Stimulated activated CD4-positive, alpha-beta T cell treated with anti-CD3 and anti-CD28 coated beads, TNF-alpha, amount 100 ng/mL, for 24 hours (primary cell): ENCODE measurements around the gene SLC12A7.

Experiments
- DNase-seq, 3 experiments: peaks; one replicate each; pipeline ENCODE4 v3.0.0-alpha.2; 2020; ENCODE audit warnings: low read depth in 3 of 3

The SLC12A7 gene

DNA sequence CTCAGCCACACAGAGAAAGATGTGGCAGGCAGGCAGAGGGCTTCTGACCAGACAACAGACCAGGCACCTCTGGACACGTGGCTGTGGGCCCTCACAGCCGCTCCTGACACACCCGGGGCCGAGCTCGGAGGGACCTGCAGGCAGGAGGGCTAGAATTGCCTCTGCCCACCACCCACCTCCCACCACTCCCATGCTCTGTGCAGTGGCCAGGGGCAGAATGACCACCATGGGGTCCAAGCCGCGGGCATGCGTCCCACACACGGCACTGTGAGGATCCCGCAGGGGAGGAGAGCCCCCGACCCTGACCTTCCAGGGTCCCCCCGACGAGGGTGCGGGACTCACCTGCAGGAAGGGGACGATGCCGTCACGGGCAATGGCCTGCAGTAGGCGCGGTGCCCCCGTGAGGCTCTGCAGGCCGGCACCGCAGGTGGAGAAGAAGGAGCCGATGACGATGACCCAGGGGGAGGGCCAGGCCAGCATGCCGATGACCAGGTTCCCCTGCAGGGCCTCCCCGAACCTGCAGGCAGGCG, 34.3 kb downstream of the SLC12A7 start:
- no peak for DNase-seq

DNA sequence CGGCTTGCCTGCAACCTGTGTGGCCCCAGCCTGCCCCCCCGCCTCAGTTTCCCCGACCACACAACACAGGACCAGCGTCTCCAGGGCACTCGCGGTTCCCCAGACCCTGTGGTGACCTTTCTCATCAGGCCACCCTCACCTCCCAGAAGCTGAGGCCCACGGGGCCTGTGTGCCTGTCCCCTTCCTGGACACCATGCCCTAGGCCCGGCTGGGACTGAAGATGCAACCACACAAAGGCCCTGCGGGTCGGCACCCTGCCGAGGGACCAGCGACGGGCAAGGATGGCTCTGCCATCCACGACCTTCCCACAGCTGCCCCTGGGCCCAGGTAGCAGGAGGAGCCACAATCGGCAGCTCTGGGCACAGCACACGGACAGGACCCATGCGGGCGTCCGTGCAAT, 34.8 kb downstream of the SLC12A7 start:
- DNase-seq: no peak

DNA sequence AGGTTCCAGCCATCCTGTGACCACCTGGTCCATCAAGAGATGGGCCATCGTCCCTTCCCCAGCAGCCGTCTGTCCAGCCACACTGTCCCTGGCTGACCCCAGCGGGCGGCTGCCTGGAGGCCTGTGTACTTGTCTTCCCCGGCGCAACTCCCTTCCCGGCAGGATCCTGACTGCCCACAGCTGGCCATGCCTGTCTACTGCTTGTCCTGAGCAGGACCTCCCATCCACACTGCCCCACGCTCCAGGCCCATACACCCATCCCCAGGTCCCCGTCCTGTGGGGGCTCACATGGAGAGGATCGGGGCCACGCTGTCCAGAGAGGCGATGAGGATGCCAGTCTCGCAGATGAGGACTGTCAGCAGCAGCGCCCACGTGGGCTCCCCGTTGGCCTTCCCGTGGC, 35.5 kb downstream of the SLC12A7 start:
- no peak for DNase-seq

DNA sequence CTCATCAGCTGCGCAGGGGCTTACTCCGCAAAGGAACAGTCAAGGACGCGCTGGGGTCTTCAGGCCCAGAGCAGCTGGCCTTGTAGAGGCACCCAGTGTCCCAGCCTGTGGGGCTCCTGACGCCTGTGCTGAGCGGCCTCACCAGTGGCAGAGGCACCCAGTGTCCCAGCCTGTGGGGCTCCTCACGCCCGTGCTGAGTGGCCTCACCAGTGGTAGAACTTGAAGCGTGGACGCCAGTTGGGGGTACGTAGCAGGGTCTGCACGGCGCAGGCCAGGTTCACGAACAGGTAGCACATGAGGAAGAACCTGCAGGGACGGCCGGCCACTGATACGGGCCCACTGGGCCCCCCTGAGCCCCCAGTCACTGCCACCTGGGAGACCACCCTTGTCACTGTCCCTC, 35.9 kb downstream of the SLC12A7 start:
- no peak for DNase-seq

DNA sequence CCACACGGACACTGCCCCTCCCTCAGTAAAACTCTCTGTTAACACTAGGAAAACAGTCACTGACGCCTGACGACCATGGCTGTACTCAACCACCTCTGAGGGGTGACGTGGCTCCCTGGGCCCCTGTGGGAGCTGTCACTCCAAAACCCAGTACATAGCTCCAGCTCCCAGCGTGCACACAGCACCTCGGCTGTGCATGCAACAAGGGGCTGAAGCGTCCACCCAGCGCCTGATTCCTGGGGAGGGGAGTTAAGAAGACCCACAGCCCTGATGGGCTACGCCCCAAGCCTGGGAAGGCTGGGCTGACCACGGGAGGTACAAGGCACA, 36.3 kb downstream of the SLC12A7 start:
- DNase-seq: no peak

DNA sequence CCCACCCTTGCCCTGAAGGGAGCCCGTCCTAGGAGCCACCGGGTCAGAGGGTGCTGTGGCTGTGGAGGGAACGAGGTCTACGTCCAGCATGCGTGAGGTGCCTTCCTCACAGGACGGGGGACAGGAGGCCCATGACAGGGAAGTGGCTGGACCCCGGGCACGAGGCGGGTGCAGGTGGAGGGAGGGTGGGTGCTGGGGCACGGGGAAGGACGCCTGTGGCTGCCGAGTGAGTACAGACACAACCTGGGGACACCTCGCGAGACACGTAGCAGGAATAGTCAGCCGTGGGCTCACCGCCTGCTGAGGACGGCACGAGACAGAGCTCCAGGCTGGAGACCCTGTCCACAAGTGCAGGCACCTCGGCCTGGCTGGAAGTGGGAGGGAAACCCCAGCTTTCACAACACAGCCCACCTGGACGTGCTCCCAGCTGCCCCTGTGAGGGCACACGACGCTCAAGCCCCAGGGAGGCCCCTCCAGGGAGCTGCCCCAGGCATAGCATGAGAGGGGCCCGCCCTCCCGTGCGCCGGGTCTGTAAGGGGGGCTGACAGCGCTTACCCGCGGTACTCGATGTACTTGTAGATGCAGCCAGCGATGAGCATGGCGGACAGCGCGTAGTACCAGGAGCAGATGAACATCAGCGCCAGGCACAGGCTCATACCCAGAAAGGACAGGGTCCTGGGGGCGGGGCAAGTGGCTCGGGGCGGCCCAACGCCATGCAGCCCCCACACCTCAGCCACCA, 36.9 kb downstream of the SLC12A7 start:
- DNase-seq: no peak

DNA sequence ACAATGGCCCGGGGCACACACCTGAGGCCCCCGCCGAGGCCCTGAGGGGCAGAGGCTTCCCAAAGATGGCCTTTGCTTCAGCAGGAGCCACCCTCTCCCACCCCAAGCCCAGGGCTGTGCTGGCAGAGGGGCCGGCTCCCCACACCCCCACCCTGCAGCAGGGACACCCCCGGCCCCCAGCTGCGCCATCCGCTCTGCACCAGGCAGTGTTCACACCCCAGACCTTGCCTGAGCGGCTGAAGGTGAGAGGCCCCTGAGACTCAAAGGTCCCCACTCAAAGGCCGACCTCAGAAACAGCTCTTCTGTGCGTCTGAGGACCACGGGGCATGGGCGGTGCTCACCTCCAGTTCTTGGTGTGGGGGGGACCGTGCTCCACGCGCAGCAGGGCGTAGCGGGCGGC, 37.6 kb downstream of the SLC12A7 start:
- DNase-seq: no peak

DNA sequence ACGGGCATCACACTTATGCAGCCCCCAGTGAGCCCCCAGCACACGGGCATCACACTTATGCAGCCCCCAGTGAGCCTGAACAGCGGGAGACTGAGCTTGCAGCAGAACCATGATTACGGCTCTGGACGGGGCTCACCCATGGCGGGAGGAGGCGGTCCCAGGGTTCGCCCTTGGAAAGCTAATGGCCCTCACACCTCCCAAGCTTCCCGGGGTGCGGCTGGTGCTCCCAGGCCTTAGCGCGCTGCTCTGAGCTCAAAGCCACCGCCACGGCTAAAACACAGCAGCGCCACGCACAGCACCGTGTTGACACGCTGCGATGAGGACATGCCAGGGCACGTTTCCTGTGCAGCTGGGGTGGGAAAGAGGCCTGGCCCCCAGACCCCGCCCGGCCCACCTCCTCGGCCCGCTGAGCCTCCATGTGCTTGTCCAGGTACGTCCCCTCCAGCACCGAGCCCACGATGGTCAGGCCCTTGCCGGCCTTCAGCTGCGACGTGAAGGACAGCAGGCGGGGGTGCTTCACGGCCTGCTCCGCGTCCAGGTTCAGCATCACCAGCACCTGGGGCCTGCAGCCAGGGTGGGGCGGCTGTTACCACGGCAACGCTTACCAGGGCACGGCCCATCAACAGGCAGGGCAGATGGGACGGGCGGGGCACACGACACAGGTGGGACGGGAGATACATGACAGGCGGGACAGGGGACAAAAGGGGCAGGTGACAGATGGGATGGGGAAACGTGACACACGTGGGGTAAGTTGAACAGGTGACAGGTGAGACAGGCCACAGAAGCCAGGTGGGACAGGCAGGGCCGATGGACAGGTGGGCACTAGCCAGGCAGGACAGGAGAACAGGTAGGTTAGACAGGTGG, 38.4 kb downstream of the SLC12A7 start:
- no peak for DNase-seq

DNA sequence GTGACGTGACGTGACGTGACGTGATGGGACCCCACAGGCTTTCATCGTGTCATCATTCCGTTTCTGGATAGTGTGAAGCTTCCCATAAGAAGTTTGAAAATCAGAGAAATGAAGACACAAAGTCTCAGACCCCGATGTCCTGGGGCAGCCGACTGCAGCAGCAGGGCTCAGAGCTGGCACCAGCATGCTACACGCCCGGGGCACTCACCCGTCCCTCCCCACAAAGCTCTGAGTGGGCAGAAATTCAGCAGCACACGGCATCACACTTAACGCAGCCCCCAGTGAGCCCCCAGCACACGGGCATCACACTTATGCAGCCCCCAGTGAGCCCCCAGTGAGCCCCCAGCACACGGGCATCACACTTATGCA, 42.2 kb downstream of the SLC12A7 start:
- DNase-seq: no peak

DNA sequence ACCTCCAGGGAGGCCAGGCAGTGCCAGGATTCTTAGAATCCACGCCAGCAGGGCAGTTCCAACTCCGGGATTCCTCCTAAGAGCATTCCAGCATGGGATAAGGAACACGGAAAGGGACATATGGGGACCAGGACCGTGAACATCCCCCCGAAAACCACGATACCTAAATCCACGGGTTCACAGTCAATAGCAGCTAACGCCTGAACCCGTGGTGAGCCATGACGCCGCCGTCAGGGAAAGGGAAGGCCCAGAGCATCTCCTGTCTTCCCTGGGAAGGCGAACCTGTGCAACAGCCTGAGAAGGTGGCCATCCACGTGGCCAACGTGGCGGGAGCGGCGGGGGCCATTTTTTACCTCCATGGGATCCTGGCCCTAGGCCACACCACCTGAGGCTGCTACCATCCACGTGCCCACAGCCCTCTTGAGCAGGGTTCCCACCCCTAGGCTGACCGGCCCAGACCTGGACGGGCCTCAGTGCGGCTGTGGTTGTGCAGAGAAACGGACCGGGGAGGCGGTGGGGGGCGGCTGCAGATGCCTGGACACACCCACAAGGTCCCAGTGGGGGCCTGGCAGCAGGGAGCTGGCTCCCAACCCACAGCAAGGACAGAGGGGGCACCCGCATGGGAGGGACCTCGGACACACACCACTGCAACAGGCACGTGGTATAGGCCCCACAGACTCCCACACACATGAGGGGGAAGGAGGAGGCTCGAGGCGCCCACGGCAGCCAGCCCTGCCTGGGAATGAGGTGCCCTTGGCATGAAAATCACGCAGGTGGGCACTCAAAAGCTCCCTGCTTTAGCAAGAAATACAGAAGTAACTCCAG, 42.8 kb downstream of the SLC12A7 start:
- no peak for DNase-seq

DNA sequence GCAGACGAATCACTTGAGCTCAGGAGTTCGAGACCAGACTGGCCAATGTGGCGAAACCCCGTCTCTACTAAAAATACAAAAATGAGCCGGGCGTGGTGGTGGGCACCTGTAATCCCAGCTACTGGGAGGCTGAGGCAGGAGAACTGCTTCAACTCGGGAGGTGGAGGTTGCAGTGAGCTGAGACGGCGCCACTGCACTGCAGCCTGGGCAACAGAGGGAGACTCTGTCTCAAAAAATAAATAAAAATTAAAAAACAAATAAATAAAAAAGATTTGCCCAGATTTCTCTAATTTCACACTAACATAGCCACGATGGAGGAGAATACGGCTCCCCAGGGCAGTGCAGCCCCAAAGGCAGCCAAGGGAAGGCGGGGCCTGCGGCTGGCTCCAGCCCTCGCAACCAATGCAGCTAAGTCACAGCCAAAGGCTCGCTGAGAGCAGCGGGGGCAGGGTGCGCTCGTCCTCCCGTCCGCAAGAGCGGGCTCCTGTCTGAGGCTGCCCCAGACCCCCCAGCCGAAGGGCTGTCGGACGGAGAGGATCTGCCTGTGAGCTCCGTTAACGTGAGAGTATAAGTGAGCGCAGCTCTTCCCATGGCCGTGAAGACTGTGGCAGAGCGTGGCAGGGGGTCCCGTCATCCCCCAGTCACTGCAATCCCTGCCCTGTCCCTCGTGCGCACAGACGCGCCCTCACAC, 43.5 kb downstream of the SLC12A7 start:
- DNase-seq: no peak

DNA sequence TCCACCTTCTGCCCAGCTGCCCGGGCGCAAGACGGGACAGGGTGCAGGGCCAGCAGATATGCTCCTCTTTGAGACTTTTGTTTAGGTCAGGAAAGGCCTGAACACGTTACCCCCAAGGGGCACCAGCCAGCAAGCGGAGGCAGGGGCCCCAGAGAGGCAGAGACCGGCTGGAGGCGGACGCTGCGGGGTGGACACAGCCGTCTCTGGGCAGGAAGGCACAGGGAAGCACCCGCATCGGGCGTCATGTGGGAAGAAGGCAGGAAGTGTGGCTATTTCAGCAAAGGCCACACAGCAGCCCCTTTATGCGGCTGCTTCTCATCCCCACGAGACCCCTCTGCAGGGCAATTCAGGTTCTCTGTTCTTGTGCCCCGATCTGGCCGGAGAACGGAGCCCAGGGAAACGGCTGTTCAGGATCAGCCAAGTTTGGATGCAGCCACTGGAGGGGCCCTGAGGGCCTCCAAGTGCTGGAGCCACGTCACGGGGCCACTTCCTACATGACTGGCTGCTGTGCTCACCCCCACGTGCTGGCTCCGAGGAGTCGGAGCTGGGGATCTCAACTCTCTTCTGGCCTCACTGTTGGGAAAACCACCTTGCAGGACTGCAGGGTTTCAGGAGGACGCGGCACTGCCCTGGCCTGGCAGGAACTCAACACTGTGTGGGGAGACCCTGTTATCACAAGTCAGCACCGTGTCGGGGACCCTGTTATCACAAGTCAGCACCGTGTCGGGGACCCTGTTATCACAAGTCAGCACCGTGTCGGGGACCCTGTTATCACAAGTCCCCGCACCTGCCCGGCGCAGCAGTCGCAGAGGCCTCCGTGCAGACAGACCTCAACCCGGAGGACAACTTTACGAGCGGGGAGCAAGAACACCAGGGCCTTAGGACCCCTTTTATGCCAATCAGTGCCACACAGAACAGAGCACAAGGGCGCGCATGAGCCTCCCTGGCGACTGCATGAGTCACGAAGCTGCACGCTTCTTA, 44.4 kb downstream of the SLC12A7 start:
- no peak for DNase-seq

DNA sequence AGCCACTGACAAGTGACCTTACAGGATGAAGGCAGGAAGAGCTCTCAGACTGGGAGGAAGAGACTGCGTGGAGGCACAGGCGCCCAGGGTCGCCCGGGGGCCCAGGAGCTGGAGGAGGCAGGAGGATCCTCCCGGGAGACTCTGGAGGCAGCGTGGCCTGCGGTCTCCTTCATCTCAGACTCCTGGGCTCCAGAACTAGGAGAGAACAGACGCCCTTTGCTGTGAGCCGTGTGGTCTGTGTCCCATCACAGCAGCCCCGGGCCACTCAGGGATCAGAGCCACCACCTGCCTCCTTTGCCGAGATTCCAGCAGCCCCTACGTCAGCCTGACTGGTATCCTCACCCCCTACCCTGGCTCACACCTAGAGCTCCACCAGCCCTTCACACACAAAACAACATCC, 45.2 kb downstream of the SLC12A7 start:
- DNase-seq: no peak

DNA sequence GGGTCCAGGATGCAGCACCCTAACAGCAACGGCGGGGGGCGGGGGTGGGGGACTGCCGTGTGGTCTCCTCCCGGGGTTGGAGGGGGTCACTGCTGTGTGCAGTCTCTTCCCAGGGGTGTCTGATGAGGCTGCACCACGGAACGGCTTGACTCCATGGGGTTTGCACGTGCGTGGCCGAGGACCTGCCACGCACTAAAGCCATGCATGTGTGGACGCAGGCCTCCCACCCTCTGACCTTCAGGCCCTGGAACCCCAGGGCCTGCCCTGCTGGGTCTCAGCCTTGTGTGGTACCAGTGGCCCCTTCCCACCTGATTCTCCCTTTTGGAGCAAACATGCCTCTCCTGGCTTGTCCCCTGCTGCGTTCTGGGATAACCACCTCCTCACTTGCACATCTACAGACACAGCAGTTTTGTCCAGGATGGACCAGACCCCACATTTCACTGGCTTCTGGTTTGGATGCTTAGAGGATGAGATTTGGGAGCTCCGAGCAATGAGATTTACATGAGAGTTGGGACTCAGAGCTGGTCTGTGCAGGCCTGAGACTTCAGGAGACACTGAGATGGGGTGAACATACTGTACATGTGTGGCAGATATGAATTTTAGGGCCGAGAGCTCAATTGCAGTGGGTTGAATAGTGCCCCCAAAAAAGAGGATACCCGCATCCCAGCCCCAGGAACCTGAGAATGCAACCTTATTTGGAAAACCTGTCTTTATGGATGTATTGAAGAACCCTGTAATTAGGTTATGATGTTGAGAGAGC, 45.8 kb downstream of the SLC12A7 start:
- no peak for DNase-seq

DNA sequence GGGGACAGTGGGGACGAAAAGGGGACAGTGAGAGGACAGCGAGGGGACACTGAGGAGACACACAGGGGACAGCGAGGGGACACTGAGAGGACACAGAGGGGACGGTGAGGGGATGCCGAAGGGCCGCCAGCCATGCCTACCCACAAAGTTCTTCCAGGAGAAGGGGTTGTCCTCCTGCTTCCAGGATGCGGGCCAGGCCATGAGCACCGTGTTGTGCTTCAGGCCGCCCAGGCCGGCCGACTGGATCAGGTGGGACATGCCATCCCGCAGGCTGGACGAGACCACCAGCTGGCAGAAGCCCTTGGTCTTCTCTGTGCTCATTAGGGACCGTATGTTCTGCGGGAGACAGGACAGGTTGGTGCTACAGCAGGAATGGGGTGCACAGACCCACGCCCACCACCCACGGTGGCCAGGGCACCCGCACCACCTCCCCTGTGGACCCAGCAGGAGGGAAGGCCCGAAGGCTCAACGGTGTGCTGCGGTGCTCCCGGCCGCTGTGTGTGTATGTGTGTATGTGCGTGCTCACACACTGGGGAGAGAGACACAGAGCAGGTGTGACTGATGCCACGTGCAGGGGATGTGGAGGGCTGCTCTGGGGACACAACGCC, 46.6 kb downstream of the SLC12A7 start:
- no peak for DNase-seq

DNA sequence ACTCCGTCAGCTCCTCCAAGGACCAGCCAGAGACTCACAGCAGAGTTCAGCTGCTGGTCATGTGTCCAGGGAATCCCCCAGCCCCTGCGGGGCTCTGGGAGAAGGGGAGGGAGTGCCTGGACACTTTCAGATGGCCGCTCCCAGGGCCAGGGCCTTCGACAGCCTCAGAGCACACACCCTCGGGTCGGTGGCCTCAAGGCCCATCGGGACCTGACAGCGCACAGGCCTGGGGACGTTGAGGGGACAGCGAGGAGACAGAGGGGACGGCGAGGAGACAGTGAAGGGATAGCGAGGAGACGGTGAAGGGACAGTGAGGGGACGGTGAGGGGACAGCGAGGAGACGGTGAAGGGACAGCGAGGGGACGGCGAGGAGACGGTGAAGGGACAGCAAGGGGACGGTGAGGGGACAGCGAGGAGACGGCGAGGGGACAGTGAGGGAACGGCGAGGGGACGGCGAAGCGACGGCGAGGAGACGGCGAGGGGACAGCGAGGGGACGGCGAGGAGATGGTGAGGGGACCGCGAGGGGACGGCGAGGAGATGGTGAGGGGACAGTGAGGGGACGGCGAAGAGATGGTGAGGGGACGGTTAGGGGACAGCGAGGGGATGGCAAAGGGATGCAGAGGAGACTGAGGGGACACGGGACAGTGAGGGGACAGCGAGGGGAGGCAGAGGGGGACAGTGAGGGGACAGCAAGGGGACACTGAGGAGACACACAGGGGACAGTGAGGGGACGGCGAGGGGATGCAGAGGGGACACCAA, 47.3 kb downstream of the SLC12A7 start:
- DNase-seq: no peak

DNA sequence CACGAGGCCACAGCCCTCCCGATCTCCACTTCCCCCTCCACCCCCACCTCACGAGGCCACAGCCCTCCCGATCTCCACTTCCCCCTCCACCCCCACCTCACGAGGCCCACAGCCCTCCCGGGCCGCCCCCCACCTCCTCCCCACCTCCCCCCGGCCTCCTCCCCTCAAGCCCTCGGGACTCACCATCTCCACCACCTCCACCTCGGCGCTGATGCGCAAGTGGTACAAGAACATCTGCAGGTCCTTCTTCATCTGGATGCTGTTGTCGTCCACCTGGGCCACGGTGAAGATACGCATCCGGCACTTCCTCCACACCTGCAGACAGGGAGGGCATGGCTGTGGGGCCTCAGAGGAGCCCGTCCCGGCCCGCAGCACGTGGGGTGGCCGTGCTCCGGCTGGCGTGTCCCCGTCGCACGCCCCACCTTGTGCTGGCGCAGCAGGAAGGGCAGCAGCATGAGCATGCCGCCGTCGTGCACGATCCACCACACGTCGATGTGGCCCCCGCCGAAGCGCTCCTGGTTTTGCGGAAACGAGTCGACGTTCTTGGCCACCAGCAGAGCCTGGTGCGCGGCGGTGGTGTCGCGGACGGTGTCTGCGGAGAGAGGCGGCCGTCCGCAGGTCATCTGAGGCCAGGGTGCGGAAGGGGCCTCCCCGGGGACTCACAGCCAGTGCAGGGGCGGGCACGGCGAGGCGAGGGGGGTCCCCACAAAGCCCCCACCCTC, 48.0 kb downstream of the SLC12A7 start:
- no peak for DNase-seq
